CD4-positive, CD25-positive, alpha-beta regulatory T cell (primary cell): ENCODE data around the gene TMEM247. TPM values are rescaled to one million over a fixed set of nuclear protein-coding genes. Genes with fewer than 3 reads are reported as not detected.

Experiments
- ATAC-seq, 2 donors: fragments of 150-1000 bp; cut with Tn5 transposase; one replicate each; pipeline ENCODE4 v1.10.0; 2021; ENCODE audit warnings: low read depth in 2 of 2, moderate number of reproducible peaks in 2 of 2, moderate library complexity in 1 of 2
- DNase-seq, 3 donors: peaks; one replicate each; pipeline versions ENCODE4 v3.0.0 to v3.0.0-alpha.2; 2012 to 2022; ENCODE audit warnings: mixed read lengths in 1 of 3
- H3K27ac ChIP-seq: one replicate; pipeline ENCODE4 v1.7.0; 2013; ENCODE audit warnings: mild to moderate bottlenecking, low read length; ENCODE audit not compliant: insufficient read depth, poor library complexity, severe bottlenecking
- H3K27me3 ChIP-seq: one replicate; pipeline ENCODE4 v1.7.0; 2013; ENCODE audit warnings: low read length; ENCODE audit not compliant: control insufficient read depth, insufficient read depth
- H3K36me3 ChIP-seq: one replicate; pipeline ENCODE4 v1.7.0; 2013; ENCODE audit warnings: mild to moderate bottlenecking, low read length, moderate library complexity; ENCODE audit not compliant: control insufficient read depth, insufficient read depth
- H3K4me1 ChIP-seq: 2 replicates; pipeline ENCODE4 v1.7.0; 2013; ENCODE audit warnings: mild to moderate bottlenecking, low read length; ENCODE audit not compliant: insufficient read depth, control insufficient read depth, poor library complexity, severe bottlenecking
- H3K4me3 ChIP-seq: one replicate; pipeline ENCODE4 v1.7.0; 2013; ENCODE audit warnings: low read depth, mild to moderate bottlenecking, low read length, moderate library complexity
- H3K9me3 ChIP-seq, 2 experiments: 1 replicate in 1 of 2; 2 replicates in 1 of 2; pipeline ENCODE4 v1.7.0; 2013; ENCODE audit warnings: low read length in 2 of 2, mild to moderate bottlenecking in 1 of 2, moderate library complexity in 1 of 2; ENCODE audit not compliant: control insufficient read depth in 2 of 2
- H3K27ac Mint-ChIP-seq, 3 donors: one replicate each; pipeline ENCODE4 v1.8.0; 2020 to 2022; ENCODE audit warnings: mild to moderate bottlenecking in 3 of 3, mixed read lengths in 3 of 3, moderate library complexity in 2 of 3
- H3K27me3 Mint-ChIP-seq: one replicate; pipeline ENCODE4 v1.8.0; 2022; ENCODE audit warnings: mild to moderate bottlenecking, mixed read lengths
- H3K36me3 Mint-ChIP-seq: one replicate; pipeline ENCODE4 v1.8.0; 2020; ENCODE audit warnings: mixed read lengths
- H3K4me1 Mint-ChIP-seq, 4 donors: one replicate each; pipeline ENCODE4 v1.8.0; 2020 to 2022; ENCODE audit warnings: mixed read lengths in 4 of 4, mild to moderate bottlenecking in 1 of 4
- H3K4me3 Mint-ChIP-seq, 4 donors: one replicate each; pipeline ENCODE4 v1.8.0; 2020 to 2022; ENCODE audit warnings: mild to moderate bottlenecking in 4 of 4, mixed read lengths in 4 of 4, moderate library complexity in 3 of 4
- H3K9me3 Mint-ChIP-seq, 7 donors: one replicate each; pipeline ENCODE4 v1.8.0; 2020 to 2022; ENCODE audit warnings: mixed read lengths in 7 of 7, mild to moderate bottlenecking in 3 of 7, moderate library complexity in 2 of 7
- polyA plus RNA-seq, 4 donors: library from polyadenylated mRNA; unstranded; fragments of 300-500 nt; fragmentation: Illumina TruSeq; gene quantifications; one replicate each; pipeline ENCODE4 v1.2.3, GENCODE V29; 2021
- total RNA-seq: library from RNA; stranded (reverse); gene quantifications from one replicate; pipeline ENCODE4 v1.2.3, GENCODE V29; 2022

TMEM247 gene
- total and polyA plus RNA-seq, 5 donors from 2014 or later = not detected

- DNase-seq = no peak
Observed at GRCh38 chr2:46481198-46482193, 2.1 kb downstream of the TMEM247 start.

DNA sequence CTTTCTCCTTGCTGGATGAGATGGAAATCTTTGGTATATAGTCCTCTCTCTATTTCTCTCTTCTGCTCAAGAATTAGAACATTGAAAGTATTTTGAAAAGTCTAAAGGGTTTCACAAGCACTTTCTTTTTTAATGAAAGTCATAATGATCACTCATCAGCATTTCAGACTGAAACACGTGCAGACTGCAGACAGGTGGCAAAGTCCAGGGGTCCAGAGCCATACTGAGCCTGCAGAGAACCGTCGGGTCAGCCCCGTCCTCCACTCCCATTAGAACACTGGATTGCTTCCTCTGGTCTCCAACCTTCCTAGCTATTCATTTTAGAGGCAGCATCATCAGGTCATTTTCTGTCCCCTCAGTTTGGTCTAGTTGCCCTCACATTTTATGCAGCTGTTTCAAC lies 3.1 kb downstream of the TMEM247 start:
- Mint-ChIP-seq H3K4me3 (no peak overlapping the region), H3K4me1 (peaks cover under 1 to 22% (median 10%) of the 10 kb centered on the region in 4 donors), H3K36me3 (peaks cover 6% of the 10 kb centered on the region), H3K9me3 (peaks cover 0 to 3% (median 0%) of the 10 kb centered on the region in 7 donors), H3K27ac (no peak overlapping the region), H3K27me3 (peaks cover 22% of the 10 kb centered on the region)
- no peak overlapping the region for H3K4me3 ChIP-seq
- peaks cover 7% of the 10 kb centered on the region for H3K4me1 ChIP-seq
- DNase-seq (no peak), ATAC-seq (no peak)
- no peaks in the 10 kb centered on the region for H3K27me3 ChIP-seq
- no peaks in the 10 kb centered on the region for H3K36me3 ChIP-seq
- H3K27ac ChIP-seq = no peak overlapping the region
- H3K9me3 ChIP-seq = no peaks in the 10 kb centered on the region

More at GRCh38 chr2:46481198-46482193, 2.1 kb downstream of the TMEM247 start:
- Histone ChIP-seq H3K27me3 (no peaks in the 10 kb centered on the region), H3K36me3 (no peaks in the 10 kb centered on the region), H3K27ac (no peak overlapping the region), H3K4me3 (no peak overlapping the region), H3K4me1 (peaks cover 11% of the 10 kb centered on the region), H3K9me3 (no peaks in the 10 kb centered on the region)
- Mint-ChIP-seq H3K27ac (peak overlapping the region in 1 of 3 donors; percentile 45), H3K9me3 (peaks cover 0 to 8% (median 3%) of the 10 kb centered on the region in 7 donors), H3K4me3 (no peak overlapping the region), H3K36me3 (peaks cover 6% of the 10 kb centered on the region), H3K27me3 (peaks cover 22% of the 10 kb centered on the region), H3K4me1 (peaks cover 10 to 31% (median 17%) of the 10 kb centered on the region in 4 donors)
- no peak for ATAC-seq

DNA sequence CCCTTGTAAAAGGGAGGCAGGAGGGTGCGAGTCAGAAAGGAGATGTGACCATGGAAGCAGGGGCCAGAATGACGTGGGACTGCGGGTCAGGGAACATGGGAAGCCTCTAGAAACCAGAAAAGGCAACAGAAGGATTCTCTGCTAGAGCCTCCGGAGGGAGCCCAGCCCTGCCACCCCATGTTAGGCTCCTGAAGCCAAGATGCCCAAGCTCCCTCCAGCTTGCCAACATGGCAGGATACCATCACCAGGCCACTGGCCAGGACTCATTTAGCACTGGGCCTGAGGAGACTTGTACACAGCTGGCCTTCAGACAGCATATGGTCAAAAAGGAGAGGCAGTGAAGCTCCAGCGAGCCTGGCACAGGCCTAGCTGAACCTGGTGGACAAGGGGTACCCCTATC lies 5.6 kb downstream of the TMEM247 start:
- Histone ChIP-seq H3K9me3 (no peaks in the 10 kb centered on the region), H3K27ac (no peak overlapping the region), H3K27me3 (no peaks in the 10 kb centered on the region), H3K4me1 (no peaks in the 10 kb centered on the region), H3K36me3 (no peaks in the 10 kb centered on the region), H3K4me3 (no peak overlapping the region)
- Mint-ChIP-seq H3K27me3 (peaks cover 15% of the 10 kb centered on the region), H3K36me3 (peaks cover 3% of the 10 kb centered on the region), H3K4me1 (peaks cover 0 to 4% (median 3%) of the 10 kb centered on the region in 4 donors), H3K4me3 (no peak overlapping the region), H3K9me3 (peaks cover 0 to 3% (median 0%) of the 10 kb centered on the region in 7 donors), H3K27ac (no peak overlapping the region)
- DNase-seq = no peak
- ATAC-seq = no peak

DNA sequence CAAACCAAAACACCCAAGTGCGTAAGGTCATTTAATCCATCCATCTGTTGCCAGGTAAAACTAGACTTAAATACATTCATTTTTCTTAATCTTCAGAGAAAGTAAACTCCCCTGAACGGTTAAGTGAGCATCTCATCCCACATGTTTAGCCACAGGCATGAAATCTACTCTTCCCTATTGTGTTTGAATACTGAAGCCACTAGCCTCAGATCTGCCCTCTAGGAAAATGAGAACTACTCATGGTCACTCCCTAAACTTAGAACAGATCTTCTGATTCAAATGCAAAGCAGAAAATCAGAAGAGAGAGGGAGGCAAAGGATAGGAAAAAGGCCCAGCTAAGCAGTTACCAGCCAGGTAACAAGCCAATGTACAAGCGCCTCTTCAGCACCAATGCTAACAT lies 7.1 kb downstream of the TMEM247 start:
- peak overlapping the region in 1 of 3 donors; percentile 12 for H3K27ac Mint-ChIP-seq
- H3K27me3 ChIP-seq = no peaks in the 10 kb centered on the region
- H3K4me3 ChIP-seq = no peak overlapping the region
- peaks cover 15% of the 10 kb centered on the region for H3K27me3 Mint-ChIP-seq
- H3K9me3 Mint-ChIP-seq = no peaks in the 10 kb centered on the region
- H3K4me1 Mint-ChIP-seq = peaks cover 0 to 5% (median 2%) of the 10 kb centered on the region in 4 donors
- DNase-seq (no peak), ATAC-seq (no peak)
- peaks cover 3% of the 10 kb centered on the region for H3K36me3 Mint-ChIP-seq
- H3K4me3 Mint-ChIP-seq = no peak overlapping the region
- H3K9me3 ChIP-seq = no peaks in the 10 kb centered on the region
- H3K36me3 ChIP-seq = no peaks in the 10 kb centered on the region
- no peak overlapping the region for H3K27ac ChIP-seq
- H3K4me1 ChIP-seq = no peaks in the 10 kb centered on the region

GRCh38 chr2:46487667-46488335 lies 8.4 kb downstream of the TMEM247 start:
- Histone ChIP-seq H3K36me3 (no peaks in the 10 kb centered on the region), H3K27me3 (no peaks in the 10 kb centered on the region), H3K4me1 (no peaks in the 10 kb centered on the region), H3K9me3 (no peaks in the 10 kb centered on the region), H3K4me3 (no peak overlapping the region), H3K27ac (no peak overlapping the region)
- no peaks in the 10 kb centered on the region for H3K9me3 Mint-ChIP-seq
- peaks cover 15% of the 10 kb centered on the region for H3K27me3 Mint-ChIP-seq
- no peak overlapping the region for H3K4me3 Mint-ChIP-seq
- H3K27ac Mint-ChIP-seq = no peak overlapping the region
- H3K36me3 Mint-ChIP-seq = peaks cover 3% of the 10 kb centered on the region
- peaks cover 0 to 5% (median 0%) of the 10 kb centered on the region in 4 donors for H3K4me1 Mint-ChIP-seq
- ATAC-seq = no peak
- DNase-seq = no peak

GRCh38 chr2:46488389-46488788 lies 9.0 kb downstream of the TMEM247 start:
- Histone ChIP-seq H3K4me1 (no peaks in the 10 kb centered on the region), H3K27me3 (no peaks in the 10 kb centered on the region), H3K4me3 (no peak overlapping the region), H3K36me3 (no peaks in the 10 kb centered on the region), H3K27ac (no peak overlapping the region), H3K9me3 (no peaks in the 10 kb centered on the region)
- H3K4me3 Mint-ChIP-seq = no peak overlapping the region
- no peak for ATAC-seq
- peaks cover 15% of the 10 kb centered on the region for H3K27me3 Mint-ChIP-seq
- peaks cover 0 to 5% (median 0%) of the 10 kb centered on the region in 4 donors for H3K4me1 Mint-ChIP-seq
- no peak overlapping the region for H3K27ac Mint-ChIP-seq
- peaks cover 3% of the 10 kb centered on the region for H3K36me3 Mint-ChIP-seq
- DNase-seq = no peak
- H3K9me3 Mint-ChIP-seq = peaks cover 0 to 1% (median 0%) of the 10 kb centered on the region in 7 donors

DNA sequence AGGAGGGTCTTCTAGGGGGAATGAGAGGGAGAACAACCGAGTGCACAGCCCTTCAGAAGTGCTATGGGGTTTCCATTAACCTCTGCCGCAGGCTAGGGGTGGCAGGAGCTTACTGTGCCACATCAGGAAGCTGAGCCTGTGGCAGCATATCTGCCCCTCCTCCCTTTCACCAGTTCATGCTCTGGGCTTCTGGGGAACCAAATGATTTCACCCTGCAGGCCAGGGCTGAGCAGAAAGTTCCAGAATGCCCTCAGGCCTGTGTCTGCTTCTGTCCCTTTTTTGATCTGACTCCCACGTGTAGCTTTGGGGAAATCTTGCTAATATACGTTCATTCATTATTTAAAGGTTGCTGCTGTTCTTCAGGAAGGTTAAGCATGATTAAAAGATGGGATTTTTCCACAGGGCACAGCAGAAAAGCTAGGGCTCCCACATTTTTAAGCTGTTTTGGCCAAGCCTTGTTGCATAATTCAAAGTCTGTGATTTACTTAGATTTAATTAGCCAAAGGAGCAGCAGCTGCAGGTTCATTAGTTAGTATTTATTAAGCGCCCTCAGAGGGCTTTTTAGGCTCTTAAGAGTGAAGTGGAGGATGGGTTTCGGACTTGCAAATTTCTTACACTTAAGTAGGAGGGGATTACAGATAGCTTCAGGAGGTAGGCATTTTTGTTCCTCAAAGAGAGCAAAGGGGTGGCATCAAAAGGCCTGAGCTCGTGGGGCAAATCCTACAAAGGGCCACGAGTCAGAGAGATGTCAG lies 10.2 kb downstream of the TMEM247 start:
- peaks cover 0 to 1% (median 0%) of the 10 kb centered on the region in 7 donors for H3K9me3 Mint-ChIP-seq
- H3K4me3 ChIP-seq = no peak overlapping the region
- no peaks in the 10 kb centered on the region for H3K9me3 ChIP-seq
- H3K36me3 ChIP-seq = no peaks in the 10 kb centered on the region
- no peaks in the 10 kb centered on the region for H3K27me3 ChIP-seq
- ATAC-seq = no peak
- H3K36me3 Mint-ChIP-seq = no peaks in the 10 kb centered on the region
- peaks cover 0 to 5% (median 1%) of the 10 kb centered on the region in 4 donors for H3K4me1 Mint-ChIP-seq
- H3K4me1 ChIP-seq = no peaks in the 10 kb centered on the region
- H3K27me3 Mint-ChIP-seq = peaks cover 19% of the 10 kb centered on the region
- no peak overlapping the region for H3K4me3 Mint-ChIP-seq
- H3K27ac ChIP-seq = no peak overlapping the region
- DNase-seq = no peak
- H3K27ac Mint-ChIP-seq = peak overlapping the region in 1 of 3 donors; percentile 29
